Measurements from ENCODE around the gene FAM240A.

DNA sequence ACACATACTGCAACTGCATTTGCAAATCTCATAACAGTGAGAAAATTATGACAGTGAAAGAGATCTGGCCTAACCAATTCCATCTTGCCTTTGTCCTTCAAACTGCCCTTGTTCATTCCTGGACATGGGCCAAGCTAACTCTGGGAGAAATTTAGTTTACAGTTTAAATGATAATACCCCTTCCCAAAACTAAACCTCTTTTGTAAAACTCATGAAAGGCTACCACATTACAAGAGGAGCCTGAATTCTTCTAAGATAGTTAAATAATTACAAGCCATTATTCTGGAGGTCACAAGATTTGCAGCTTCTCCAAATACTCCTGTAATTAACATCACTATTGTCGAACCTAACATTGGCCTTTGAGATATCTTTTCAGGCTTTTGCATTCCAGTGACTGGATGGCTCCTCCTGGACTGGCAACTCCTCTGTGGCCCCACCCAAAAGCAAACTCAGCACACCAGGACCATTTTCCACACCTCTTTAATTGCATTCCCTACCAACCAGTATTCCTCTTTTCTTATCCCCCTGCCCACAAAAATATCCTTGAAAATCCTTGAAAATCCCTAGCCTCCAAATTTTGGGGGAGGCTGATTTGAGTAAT is 8.8 kb upstream of the FAM240A start:
- TF ChIP-seq, protein P1, sequence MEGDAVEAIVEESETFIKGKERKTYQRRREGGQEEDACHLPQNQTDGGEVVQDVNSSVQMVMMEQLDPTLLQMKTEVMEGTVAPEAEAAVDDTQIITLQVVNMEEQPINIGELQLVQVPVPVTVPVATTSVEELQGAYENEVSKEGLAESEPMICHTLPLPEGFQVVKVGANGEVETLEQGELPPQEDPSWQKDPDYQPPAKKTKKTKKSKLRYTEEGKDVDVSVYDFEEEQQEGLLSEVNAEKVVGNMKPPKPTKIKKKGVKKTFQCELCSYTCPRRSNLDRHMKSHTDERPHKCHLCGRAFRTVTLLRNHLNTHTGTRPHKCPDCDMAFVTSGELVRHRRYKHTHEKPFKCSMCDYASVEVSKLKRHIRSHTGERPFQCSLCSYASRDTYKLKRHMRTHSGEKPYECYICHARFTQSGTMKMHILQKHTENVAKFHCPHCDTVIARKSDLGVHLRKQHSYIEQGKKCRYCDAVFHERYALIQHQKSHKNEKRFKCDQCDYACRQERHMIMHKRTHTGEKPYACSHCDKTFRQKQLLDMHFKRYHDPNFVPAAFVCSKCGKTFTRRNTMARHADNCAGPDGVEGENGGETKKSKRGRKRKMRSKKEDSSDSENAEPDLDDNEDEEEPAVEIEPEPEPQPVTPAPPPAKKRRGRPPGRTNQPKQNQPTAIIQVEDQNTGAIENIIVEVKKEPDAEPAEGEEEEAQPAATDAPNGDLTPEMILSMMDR (IDR thresholded peaks at IDR 0.05) = no peak
- no peak for TF ChIP-seq POLR2AphosphoS5 (IDR thresholded peaks at IDR 0.05)

Measured in prostate gland (tissue), 2 donors.